GM04503 (cell line): Measurements from ENCODE around the gene YARS1.

ENCODE experiments used
- DNase-seq: peaks from one replicate; pipeline ENCODE4 v3.0.0-alpha.2; 2012; ENCODE audit warnings: low read depth

YARS1 gene

DNA sequence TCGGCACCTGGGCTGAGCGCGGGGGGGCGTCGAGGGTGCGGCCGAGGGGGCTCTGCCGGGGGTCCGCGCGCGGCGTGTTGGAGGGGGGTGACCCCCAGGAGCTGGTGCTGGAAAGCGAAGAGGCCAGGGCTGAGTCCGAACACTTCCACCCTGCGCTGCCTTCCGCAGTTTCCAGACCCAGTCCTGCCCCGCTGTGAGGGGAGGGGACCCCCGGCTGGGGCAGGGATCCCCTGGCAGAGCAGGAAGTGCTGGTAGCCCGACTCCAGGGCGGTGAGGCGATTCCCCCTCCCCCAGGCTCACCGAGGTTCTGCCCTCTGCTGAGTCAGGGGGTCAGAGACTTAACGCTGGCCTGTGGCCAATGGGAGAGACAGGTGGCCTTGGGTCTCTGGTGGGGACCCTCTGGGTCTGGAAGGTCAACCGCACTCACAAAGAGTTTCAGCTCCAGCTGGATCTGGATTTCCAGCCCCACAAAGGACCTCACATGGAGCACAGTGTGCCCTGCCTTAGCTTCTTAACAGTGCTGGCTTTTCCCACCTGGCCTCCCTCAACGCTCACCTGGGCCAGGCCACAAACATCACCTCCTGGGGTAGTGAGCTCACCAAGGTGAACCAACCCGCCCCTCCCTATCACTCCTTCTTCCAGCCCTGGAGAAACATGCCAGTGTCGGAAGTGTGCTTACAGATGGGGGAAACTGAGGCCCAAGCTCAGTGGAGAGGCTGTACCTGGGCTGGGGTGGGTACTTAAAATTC is 74.8 kb downstream of the YARS1 start:
- DNase-seq = no peak

GRCh38 chr1:32741413-32742198 is 75.6 kb downstream of the YARS1 start:
- DNase-seq = no peak

- no peak for DNase-seq
Measured at GRCh38 chr1:32741059-32741412, 76.1 kb downstream of the YARS1 start.

- no peak for DNase-seq
Measured at GRCh38 chr1:32736812-32737791, 80.1 kb downstream of the YARS1 start.

DNA sequence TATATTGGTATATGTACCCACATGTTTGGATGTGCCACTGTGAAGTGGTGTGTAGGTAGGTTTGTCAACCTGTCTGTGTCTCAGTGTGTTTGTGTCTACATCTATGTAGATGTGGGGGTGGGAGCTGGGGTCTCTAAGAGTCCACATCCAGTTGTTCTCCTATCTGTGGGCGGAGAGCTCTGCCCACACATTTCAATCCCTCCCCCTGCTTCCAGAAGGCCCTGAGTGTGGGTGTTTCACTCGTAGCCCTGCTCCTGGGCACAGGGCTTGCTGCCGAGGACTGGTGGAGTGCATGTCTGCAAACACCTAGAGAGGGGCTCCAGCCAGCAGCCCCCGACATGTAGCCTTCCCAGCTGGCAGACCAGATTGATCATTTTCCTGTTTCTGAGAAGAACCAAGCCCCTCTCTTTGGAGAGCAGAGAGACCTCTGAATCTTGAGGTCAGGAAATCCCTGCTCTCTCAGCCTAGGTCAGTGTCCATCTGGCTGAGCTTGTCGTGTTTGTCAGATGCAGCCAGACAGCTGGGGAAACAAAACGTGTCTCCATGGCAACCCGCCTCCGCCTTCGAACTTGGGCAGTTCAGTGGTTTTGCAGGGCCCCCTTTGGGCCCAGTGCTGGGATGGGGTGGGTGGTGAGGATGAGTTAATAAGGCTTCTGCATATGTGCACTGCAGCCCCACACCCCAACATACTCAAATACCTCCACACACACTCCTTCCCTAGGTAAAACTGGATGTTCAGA is 83.4 kb downstream of the YARS1 start:
- DNase-seq = no peak

DNA sequence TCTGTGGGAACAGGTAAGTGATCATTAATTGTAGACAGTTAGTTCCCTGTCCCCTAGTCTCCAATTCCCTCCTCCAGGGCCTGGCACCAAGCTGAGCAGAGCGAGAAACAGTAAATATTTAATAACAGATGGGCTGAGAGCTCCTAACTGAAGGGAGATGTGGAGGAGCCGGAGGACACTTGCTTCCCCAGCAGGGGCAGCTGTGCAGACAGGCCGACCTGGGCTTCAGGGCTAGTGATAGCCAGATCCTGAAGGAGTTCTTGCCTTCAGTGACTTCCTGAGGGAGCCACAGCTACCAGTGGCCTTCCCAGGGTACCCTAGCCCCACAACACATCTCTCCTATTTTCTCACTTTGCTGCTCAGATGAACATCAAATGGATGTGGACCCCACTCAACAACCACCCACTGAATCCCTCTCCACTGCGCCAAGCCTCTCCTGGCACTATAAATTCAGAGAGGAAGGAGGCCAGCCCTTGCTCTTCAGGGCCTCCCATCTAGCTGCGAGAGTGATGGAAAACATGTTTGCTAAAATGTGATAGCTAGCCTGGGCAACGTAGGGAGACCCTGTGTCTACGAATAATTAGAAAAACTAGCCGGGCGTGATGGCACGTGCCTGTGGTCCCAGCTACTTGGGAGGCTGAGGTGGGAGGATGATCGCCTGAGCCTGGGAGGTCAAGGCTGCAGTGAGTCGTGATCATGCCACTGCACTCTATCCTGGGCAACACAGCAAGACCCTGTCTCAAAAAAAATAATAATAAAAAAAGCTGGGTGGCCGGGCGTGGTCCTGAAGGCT is 87.7 kb downstream of the YARS1 start:
- no peak for DNase-seq

- DNase-seq = no peak
Measured at GRCh38 chr1:32728413-32729077, 88.6 kb downstream of the YARS1 start.

GRCh38 chr1:32727876-32728275 is 89.3 kb downstream of the YARS1 start:
- DNase-seq = no peak

GRCh38 chr1:32725615-32725982 is 91.6 kb downstream of the YARS1 start:
- DNase-seq = no peak
